Suppressor macrophage (primary cell): Measurements from ENCODE around the gene PRX.
"Not testable (repeated sequence)": the region's sequence is repeated elsewhere in the genome, so short reads cannot be mapped to it uniquely, and the experiment has no call there.

Experiments used
- DNase-seq, 4 experiments: peaks; one replicate each; pipeline ENCODE4 v3.0.0-alpha.2; 2020 to 2022
- total RNA-seq, 17 experiments: gene quantifications; one replicate each; lab custom pipeline; 2026; ENCODE audit warnings: mixed read lengths in 6 of 17, inconsistent platforms in 3 of 17; lab: John Stamatoyannopoulos, UW

PRX gene
- total RNA-seq: 0 to 7.3 (median 1.4) reads per million in 17 experiments

- DNase-seq: no peak
These were observed at the start of gene PRX for GRCh38 chr19:40413291-40413845. Gene PRX (minus strand): TSS chr19:40413378. CDS start chr19:40407932, 5,446 bp downstream.

GRCh38 chr19:40461669-40462221 is 48.6 kb upstream of the PRX start:
- DNase-seq: peak; percentile 83 to 92 (median 88)

DNA sequence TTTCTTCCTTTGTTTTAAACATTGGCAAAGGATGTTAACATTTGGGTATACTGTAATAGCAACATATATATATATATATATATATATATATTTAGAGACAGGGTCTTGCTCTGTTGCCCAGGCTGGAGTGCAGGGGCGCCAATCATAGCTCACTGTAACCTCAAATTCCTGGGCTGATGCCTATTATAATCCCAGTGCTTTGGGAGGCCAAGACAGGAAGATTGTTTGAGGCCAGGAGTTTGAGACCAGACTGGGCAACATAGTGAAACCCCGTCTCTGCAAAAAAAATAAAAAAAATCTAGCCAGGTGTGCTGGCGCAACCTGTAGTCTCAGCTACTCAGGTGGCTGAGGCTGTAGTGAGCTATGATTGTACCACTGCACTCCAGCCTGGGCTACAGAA is 47.0 kb upstream of the PRX start:
- DNase-seq: no peak

- no peak for DNase-seq
These were observed 45.4 kb upstream of the PRX start for GRCh38 chr19:40458597-40458974.

DNA sequence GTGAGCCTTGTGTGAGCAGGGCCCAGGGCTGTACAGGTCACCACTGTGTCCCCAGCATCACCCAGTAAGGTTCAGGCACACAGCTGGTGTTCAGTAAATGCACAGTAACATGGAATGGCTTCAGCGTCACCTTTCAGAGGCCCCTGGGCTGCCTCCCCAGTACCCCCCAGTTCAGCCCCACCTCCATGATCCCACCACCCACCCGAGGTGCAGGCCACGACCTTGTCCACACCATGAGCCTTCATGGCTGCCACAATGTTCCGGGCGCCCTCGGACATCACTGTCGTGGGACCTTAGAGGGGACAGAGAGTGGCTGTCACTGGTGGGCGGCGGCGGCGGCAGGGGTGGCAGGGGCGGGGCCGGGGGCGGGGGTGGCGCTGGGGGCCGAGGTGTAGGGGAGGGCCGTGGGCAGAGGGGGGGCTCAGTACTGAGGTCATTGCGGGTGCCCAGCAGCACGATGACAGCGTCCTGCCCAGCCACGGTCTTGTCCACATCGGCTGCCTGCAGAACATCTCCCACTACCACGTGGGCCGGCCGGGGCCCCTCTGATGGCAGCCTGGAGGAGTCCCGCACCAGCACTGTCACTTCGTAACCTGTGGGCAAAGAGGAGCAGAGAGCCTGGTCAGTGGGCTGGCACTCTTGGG is 44.9 kb upstream of the PRX start:
- DNase-seq: no peak

DNA sequence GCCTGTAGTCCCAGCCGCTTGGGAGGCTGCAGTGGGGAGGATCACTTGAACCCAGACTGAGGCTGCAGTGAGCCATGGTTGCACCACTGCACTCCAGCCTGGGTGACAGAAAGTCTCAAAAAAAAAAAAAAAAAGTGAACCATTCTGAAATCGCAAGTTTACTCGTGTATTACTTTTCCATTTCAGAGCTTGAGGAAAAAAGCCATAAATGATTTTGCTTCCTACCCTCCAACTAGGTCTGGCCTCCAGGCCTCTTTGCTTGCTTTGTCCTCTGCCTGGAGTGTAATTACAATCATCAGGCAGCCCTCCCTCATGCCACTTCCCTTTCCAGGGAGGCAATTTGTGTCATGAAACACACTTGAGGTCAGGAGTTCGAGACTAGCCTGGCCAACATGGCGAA is 43.9 kb upstream of the PRX start:
- DNase-seq: peak in 1 of 4 experiments; percentile 23

DNA sequence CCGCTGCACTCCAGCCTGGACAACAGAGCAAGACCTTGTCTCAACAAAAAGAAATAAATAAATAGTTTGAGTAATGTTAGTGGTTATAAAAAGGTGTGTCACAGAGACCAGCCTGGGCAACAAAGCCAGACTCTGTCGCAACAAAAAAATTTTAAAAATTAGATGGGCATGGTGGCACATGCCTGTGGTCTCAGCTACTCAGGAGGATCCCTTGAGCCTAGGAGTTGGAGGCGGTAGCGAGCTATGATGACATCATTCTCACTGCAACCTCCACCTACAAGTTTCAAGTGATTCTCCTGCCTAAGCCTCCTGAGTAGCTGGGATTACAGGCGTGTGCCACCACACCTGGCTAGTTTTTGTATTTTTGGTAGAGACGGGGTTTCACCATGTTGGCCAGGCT is 40.8 kb upstream of the PRX start:
- not testable (repeated sequence) for DNase-seq

- no peak for DNase-seq
These were observed 40.1 kb upstream of the PRX start for GRCh38 chr19:40453151-40453735.

- no peak for DNase-seq
These were observed 38.8 kb upstream of the PRX start for GRCh38 chr19:40452016-40452415.

DNA sequence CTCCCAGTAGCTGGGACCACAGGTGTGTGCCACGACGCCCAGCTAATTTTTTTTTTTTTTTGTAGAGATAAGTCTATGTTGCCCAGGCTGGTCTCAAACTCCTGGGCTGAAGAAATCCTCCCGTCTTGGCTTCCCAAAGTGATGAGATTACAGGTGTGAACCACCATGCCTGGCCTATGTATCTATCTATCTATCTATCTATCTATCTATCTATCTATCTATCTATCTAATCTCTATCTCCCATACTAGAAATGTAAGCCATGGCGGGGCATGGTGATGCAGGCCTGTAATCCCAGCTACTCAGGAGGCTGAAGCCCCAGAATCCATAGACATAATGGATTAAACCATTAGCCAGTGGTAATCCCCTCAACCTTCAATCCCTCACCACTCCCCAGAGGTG is 37.5 kb upstream of the PRX start:
- no peak for DNase-seq

DNA sequence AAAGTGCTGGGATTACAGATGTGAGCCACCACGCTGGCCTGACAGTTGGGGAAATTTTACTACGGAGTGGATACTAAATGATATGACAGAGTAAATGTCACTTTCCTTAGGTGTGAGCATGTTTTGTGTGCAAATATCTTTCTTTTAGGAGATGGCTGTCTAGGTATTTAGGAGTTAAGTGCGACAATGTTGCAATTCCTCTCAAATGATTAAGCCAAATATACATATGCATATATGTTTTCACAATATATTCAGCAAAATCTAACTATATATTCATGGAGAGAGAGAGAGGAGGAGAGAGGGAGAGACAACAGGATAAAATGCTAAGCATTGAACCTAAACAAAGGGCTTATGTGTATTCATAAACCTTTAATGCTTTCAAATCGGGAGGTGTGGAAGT is 36.3 kb upstream of the PRX start:
- no peak for DNase-seq

DNA sequence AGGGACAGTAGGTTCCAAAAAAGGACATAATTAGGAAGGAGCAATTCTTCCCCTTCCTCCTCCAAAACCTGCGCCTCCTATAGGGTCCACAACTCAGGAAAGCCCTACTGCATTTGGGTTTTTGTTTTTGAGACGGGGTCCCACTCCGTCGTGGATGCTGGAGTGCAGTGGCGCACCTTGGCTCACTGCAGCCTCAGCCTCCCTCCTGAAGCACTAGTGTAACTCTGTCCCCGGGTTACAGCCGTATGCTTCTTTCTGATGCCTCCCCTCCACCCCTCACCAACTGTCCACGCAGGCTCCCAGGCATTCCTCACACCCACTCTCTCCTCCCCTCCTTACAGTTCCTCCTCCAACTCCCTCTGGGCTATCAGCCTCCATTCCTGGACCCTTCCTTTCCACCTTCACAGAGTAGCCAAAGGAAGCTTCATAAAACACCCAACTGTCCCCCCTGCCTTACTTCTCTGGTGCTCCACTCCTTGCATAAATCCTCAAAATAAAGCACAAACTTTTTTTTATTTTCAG is 33.1 kb upstream of the PRX start:
- no peak for DNase-seq

DNA sequence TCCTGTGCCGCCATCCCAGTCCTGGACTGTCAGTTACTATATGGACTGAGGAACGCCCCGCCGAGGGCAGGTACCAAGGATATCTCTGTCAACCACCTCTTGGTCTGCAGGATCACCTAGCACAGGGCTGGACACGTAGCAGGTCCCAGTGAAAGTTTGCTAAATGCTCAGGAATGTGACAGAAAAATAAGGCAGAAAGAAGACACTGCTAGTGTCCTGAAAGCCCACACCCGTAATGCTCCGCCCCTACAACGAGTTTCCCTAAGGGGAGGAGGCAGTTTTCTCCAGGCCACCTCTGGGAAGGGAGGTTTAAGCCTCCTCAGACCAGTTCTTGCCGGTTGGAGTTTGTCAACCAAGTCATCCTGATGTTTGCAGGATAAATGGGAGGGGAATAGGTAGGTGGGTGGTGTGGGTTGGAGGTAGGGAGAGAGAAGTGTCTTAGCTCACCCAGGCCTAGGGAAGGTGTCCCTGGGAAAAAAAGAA is 32.6 kb upstream of the PRX start:
- peak in 1 of 4 experiments; percentile 19 for DNase-seq

GRCh38 chr19:40444825-40445312 is 31.7 kb upstream of the PRX start:
- DNase-seq: no peak

DNA sequence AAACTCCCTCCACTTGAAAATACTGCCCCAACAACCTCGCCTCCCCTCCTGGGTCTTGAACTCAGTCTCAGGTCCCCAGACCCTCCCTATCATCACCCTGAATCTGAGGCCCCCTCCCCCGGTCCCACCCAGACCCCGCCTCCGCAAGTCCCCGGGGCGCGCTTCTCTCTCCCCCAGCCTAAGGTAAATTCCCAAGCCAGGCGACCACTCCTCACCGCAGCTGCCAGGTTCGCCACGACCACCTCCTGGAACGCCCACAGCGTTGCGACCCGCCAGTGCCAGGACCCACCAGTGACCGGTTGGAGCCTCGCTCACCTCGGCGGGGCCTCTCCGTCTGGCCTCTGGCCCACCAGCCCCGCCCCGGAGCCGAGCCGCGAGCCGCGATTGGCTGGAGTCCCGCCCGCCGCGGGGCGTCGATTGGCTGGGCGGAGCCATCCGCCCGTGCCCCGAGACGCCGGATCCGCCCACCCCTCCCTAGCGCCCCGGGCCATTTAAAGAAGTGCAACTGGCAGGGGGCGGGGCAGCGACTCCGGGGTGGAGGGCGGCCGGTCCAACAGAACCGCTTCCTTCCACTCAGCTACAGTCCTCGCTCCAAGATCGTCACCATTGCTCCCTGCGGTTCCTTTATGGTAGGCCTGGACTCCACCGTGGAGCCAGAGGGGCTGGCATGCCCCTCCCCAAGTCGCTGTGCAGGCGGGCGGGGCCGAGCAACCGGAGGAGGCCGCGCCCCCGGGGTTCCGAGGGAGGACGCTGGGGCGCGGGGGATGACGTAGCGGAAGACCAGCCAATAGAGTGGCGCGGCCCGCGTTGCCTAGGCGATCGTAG is 31.0 kb upstream of the PRX start, which contains the start of gene SERTAD3:
Gene SERTAD3 (minus strand): TSS at position 336 of the 825 bp plus-strand sequence. CDS start 2,255 bp downstream, outside the sequence.
- DNase-seq: peak; percentile 98 to 100 (median 99)

GRCh38 chr19:40443131-40443999 is 30.2 kb upstream of the PRX start:
- peak; percentile 99 to 100 (median 100) for DNase-seq

- DNase-seq: peak in 1 of 4 experiments; percentile 23
These were observed 29.4 kb upstream of the PRX start for GRCh38 chr19:40442328-40443130.

DNA sequence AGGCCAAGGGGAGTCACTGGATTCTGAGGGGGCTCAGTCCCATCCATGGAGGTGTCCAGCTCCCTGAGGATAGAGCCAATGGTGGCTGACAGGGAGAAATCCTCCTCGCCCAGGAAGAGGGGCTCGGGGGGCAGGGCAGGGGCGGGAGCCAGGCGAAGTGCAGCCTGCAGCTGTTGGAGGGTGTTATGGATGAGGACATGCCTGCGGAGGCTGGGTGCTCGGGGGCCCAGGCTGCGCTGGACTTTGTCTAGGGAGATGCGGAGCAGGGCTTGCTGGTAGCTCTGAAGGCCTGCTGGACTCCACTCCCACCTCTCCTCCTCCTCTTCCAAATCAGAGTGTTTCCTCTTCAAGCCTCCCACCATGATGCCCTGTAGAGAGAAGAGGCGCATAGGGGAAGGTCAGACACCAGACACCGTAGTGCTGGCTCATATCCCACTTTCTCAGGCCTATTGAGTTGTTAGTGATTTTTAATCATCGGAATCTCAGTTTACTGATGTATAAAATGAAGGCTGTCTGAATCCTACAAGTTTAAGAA is 28.6 kb upstream of the PRX start:
- no peak for DNase-seq

DNA sequence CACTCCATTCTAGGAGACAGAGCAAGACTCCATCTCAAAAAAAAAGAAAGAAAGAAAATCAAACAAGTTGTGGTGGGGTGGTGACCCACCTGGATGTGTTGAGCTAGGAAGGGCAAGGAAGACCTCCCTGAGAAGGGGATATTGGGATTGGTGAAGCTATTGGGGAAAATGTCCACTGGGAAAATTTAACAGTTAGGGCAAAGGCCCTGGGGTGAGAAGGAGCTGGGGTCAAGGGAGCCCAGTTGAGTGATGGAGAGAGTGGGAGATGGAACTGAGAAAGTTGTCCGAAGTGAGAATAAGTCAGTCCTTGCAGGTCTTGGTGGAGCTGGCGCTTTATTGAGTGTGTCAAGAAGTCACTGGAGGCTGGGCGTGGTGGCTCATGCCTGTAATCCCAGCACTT is 25.1 kb upstream of the PRX start:
- DNase-seq: no peak
